Right forelimb (tissue), 1 donor: ENCODE results near the gene KRT10.
"Not testable (repeated sequence)": the region's sequence is repeated elsewhere in the genome, so short reads cannot be mapped to it uniquely, and the experiment has no call there.

Experiments used
- DNase-seq: peaks from one replicate; pipeline ENCODE4 v3.0.0-alpha.2; 2018

The KRT10 gene

GRCh38 chr17:40832840-40833239 lies 10.4 kb upstream of the KRT10 start:
- no peak for DNase-seq

DNA sequence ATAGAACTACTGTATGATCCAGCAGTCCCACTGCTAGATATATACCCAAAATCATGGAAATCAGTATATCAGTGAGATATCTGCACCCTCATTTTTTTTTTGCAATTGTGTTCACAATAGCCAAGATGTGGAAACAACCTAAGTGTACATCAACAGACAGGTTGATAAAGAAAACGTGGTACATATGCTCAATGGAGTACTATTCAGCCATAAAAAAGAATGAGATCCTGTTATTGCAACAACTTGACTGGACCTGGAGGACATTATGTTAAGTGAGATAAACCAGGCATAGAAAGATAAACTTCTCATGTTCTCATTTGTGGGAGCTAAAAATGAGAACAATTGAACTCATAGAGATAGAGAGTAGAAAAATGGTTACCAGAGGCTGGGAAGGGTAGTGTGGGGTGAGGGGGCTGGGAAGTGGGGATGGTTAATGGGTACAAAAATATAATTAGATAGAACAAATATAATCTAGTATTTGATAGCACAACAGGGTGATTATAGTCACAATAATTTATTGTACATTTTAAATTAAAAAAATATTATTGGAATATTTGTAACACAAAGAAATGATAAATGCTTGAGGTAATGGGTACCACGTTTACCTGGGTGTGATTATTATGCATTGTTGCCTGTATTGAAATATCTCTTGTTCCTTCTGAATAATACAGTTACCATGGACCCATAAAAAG lies 7.8 kb upstream of the KRT10 start:
- no peak for DNase-seq

DNA sequence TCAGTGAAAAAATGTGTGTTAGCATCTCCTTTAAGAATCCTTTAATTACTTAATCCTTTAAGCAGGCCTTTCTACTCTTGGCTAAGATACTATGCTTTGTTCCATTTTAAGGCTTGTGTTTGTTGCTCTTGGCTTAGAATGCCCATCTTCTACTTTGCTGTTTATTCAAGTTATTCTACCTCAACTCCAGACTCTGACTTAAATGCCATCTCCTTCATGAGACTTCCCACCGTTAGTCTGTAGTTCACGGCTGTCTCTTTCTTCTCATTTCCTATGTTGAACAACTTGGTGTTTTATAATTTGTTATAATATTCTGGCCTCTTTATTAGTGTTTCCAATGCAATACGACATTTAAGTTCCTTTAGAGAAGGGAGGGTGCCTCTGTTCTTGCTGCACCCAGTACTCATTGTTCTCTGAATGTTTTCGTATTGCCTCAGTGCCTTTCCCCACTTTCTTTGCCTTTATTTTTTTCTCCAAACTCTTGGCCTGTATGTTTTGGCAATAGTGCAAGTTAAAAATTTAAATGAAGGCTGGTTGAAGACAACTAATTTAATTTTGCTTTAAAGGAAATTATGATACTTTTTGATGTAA lies 6.1 kb upstream of the KRT10 start:
- DNase-seq: no peak

DNA sequence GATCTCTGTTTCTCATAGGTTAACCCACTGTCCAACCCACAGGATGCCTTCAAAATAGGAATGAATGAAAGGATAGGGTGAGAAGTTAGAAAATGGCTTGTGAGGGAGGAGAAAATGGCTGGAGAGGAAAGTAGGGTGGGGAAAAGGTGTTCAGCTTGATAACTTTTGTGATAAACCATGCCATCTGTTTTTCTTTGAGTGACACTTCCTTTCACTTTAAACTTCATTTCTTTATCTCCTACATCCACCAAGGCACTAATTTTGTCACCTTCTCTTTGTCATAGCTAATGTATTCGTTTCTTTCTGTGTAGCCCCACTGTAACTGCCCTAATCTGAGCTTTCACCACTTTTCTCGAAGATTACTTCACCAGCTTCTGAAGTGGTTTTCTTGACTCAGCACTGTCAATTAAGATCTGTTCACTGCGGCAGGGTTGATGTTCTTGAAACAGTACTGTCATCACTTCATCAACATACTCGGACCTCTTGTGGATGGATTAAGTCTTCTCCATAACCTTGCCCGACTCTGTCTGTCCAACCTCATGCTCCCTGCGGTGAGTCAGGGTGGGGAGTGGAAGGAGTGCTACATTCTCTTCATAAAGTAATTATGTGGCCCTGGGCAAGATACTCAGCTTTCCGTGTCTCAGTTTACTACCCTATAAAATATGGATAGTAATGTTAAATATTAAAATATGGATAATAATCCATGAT lies 5.5 kb upstream of the KRT10 start:
- no peak for DNase-seq

DNA sequence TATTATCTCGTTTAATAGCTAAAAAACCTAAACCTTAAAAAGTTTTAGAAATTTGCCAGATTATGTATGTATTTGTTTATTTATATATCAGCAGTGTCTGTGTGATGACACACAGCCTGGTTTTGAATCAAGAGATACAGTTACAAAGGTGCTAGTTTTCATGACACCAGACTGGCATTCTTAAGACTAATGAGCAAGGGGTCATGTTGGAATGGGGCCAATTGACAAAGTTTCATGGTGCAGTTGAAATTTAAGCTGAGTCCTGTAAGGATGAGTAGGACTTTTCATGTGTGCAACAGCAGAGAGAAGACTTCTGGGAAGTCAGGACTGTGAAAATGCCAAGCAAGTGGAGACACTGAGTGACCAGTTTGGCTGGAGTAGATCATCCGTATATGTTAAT lies 3.2 kb upstream of the KRT10 start:
- DNase-seq: no peak

- DNase-seq: no peak
Measured at GRCh38 chr17:40824015-40824832, 1.8 kb upstream of the KRT10 start.

GRCh38 chr17:40821536-40821935 lies 878 bp downstream of the KRT10 start:
- no peak for DNase-seq

DNA sequence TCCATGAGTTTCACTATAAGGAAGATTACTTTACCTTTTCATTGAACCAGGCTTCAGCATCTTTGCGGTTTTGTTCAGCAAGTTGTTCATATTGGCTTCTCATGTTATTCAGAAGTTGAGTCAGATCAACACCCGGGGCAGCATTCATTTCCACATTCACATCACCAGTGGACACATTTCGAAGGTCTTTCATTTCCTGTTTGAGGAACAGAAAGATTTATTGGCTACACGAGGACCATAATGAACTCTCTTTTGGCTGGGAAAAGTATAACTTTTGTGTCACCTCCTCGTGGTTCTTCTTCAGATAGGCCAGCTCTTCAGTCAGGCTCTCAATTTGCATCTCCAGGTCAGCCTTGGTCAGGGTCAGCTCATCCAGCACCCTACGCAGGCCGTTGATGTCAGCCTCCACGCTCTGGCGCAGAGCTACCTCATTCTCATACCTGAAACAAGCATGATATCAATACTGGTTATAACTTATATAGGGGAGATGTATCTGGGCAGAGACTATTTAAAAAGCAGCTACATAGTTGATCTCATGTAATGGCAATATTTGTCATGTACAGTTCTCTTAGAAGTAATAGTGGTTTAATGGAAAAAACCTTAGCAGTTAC lies 2.1 kb downstream of the KRT10 start:
- DNase-seq: no peak

- no peak for DNase-seq
Measured at GRCh38 chr17:40819528-40820125, 2.8 kb downstream of the KRT10 start.

DNA sequence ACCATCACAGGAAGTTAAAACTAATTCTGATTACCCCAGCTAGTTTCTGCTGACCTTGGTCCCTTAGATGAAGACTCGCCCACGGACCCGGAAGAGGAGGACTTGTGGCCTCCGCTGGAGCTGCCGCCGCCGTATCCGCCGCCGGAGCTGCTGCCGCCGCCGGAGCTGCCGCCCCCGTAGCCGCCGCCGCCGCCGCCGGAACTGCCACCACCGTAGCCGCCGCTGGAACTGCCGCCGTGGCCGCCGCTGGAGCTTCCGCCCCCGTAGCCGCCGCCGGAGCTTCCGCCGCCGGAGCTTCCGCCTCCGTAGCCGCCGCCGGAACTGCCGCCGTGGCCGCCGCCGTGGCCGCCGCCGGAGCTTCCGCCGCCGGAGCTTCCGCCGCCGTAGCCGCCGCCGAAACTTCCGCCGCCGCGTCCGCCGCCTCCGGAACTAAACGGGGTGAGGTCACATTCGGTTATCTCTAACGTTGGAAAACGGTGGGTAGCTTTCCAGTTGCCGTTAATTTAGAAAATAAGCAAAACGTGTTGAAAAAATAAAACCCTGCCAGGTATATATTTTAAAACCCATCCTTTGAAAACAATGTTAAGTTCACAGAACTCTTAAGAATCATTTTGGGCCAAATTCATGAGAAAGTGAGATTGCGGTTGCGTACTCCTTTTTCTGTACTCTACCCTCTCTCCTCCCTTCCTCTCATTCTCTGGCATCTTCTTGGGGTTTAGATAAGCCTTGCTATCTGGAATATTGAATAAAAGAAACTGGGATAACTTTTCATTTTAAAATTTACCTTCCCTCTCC lies 3.5 kb downstream of the KRT10 start:
- DNase-seq: peak; percentile 92

GRCh38 chr17:40818343-40818732 lies 4.1 kb downstream of the KRT10 start:
- no peak for DNase-seq

- no peak for DNase-seq
Measured at GRCh38 chr17:40817103-40817682, 5.2 kb downstream of the KRT10 start.

DNA sequence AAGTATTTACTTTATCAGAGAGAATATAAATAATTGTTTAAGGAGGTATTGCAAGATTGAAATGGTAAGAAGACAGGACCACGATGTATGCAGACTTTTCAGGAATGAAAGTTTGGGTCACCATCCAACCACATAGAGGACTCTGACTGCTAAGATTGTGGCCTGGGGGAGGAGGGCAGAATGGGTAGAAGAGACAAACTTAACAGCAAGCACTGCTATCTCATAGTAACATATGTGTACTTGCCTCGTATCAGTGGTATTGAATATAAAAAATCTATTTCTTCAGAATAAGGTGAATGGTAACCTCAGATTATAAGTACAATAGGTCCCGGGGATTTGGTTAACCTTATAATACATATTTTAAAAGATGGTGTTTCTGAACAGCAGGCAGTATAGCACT lies 5.8 kb downstream of the KRT10 start:
- DNase-seq: no peak

- DNase-seq: no peak
Measured at GRCh38 chr17:40815381-40815780, 7.0 kb downstream of the KRT10 start.

GRCh38 chr17:40814657-40815056 lies 7.8 kb downstream of the KRT10 start:
- not testable (repeated sequence) for DNase-seq

DNA sequence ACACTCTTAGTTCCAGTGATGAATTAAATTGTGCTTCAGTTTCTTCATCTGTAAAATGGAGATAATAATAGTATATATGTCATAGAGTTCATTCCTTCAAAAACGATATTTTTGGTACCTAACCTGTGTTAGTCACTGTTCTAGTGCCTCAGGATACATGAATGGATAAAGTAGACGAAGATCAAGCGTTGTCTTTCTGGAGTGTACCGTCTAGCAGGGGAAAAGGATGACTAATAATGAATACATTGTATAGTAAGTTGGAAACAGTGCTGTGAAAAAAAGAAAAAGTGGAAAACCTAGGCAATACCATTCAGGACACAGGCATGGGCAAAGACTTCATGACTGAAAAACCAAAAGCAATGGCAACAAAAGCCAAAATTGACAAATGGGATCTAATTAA lies 8.6 kb downstream of the KRT10 start:
- DNase-seq: no peak

DNA sequence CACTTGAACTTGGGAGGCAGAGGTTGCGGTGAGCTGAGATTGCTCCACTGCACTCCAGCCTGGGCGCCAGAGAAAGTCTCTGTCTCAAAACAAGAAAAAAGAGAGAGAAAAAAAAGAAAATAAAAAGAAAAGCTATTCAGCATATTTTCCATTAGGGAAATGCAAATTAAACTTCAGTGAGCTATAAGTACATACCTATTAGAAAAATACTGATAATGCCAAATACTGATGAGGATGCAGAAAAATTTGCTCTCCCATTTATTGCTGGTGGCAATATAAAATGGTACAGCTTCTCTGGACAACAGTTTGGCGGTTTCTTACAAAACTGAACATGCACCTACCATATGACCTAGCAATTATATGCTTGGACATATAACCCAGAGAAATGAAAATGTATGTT lies 9.8 kb downstream of the KRT10 start:
- DNase-seq: no peak

- DNase-seq: no peak
Measured at GRCh38 chr17:40810494-40810893, 11.9 kb downstream of the KRT10 start.

DNA sequence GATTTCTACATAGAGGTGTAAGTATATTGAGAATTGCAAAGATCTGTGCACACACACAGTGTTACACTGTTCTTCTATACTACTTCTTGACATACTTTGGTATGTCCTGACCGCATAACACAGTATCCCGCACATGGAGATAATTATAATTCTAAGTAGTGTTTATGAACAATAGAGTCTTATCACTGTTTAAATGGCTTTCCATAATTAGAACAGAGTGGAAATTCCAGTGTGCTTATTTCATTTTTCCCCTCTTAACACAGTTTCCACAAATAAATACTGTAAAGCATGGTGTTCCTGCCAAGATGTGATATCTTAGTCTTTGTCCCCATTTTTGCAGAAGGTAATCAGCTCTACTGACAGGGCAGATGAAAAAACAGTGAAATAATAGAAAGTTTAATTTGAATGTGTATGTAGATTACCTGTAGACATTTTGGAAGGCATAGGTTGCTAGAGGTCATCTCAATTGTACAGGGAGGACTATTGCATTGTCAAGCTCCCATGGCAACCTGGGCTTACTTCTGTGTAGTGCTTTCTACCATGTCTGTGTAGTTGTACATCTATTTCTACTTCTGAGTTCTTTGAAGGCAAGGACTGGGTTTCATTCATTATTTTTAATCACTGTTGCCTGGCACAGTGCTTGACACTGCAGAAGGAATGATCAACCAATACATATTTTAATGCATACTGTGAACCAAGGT lies 12.5 kb downstream of the KRT10 start:
- DNase-seq: no peak

DNA sequence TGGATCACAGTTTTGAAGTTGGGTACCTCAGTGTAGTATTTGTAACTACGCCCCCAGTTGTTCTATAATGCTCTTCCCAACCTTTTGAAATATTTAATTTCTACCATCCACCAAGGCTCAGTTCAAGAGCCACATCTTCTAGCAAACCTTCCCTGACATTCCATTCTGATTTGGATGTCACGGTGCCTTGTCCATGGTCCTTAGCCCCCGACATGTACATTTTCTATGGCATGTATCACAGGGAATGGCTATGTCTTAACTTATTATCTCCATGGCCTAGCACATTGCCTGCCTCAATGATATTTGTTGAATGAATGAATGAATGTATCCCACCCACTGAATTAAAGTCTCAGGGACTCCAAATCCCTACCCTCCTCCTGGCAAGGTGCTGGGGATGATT lies 16.3 kb downstream of the KRT10 start:
- DNase-seq: no peak

DNA sequence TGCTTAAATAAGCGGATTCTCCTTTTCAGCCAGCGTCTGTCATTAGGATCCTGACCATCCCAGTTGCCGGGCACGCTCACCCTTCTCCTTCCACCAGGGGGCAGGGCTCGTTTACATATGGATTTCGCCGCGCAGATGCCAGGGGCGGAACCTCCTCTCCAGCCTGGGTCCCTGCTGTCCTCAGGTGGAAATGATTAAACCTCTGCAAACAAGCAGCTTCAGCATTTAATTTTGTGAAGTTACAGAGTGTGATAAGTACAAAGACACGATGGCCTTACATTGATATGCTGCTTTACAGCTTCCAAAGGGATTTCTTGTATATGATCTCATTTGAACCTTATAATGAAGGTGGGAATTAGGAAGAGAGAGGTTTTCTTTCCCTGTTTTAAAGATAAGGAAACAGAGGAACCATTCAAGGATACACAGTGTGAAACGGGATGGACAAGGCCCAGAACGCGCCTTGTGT lies 18.8 kb downstream of the KRT10 start:
- DNase-seq: peak; percentile 83
